Testis (tissue), 3 donors: ENCODE results near the gene MRS2. TPM values are rescaled to one million over a fixed set of nuclear protein-coding genes. Genes with fewer than 3 reads are reported as not detected.

Experiments used
- DNase-seq: peaks from one replicate; pipeline ENCODE4 v3.0.0-alpha.2; 2019
- H3K27ac ChIP-seq, 2 donors: fragments of 200-600 bp; sonication (generic); one replicate each; pipeline ENCODE4 v1.5.1; 2019
- H3K27me3 ChIP-seq: fragments of 200-600 bp; sonication (generic); one replicate; pipeline ENCODE4 v1.5.1; 2019
- H3K36me3 ChIP-seq: fragments of 200-600 bp; sonication (generic); one replicate; pipeline ENCODE4 v1.5.1; 2017; ENCODE audit warnings: low read depth; ENCODE audit errors: missing control alignments
- H3K4me1 ChIP-seq: fragments of 200-600 bp; sonication (generic); one replicate; pipeline ENCODE4 v1.5.1; 2019
- H3K4me3 ChIP-seq, 2 donors: fragments of 200-600 bp; sonication (generic); one replicate each; pipeline ENCODE4 v1.5.1; 2017 to 2019
- H3K9me3 ChIP-seq: fragments of 200-600 bp; sonication (generic); one replicate; pipeline ENCODE4 v1.5.1; 2017
- POLR2A ChIP-seq: fragments of 450-650 bp; IDR thresholded peaks from one replicate; pipeline ENCODE4 v1.6.1; 2017; ENCODE audit warnings: antibody characterized with exemption, mild to moderate bottlenecking, moderate library complexity
- WGBS, 2 donors: methylation state at CpG; one replicate each; pipeline ENCODE4 v1.1.5; 2018; 5-methylcytosine and 5-hydroxymethylcytosine counted together
- intact Hi-C: fragments of 100-400 bp; cut with DNase I; formaldehyde crosslinking; loops from one replicate; pipeline ENCODE4 v1.15.1; 2023; ENCODE audit warnings: low total_unique reads
- polyA plus RNA-seq: library from polyadenylated mRNA; stranded (reverse); fragments of 350-450 nt; fragmentation: Illumina TruSeq; extraction: RNeasy Lipid Tissue Mini Kit (QIAGEN cat#74804); gene quantifications from one replicate; pipeline ENCODE4 v1.2.3, GENCODE V29; 2014; ENCODE audit warnings: low read depth, low replicate concordance; ENCODE audit not compliant: insufficient read depth
- total RNA-seq, 2 donors: library from RNA; depleted of rRNA; stranded (reverse); fragments of >200 nt; gene quantifications; one replicate each; pipeline ENCODE4 v1.2.3, GENCODE V29; 2016
- TF ChIP-seq, protein P1 (sequence below), 3 experiments: fragments of 450-650 bp in 2 of 3; fragments of 200-600 bp in 1 of 3; sonication (generic) in 1 of 3; IDR thresholded peaks; one replicate each; pipeline ENCODE4 v1.5.1; 2016 to 2019; ENCODE audit warnings: antibody characterized with exemption in 3 of 3, mild to moderate bottlenecking in 2 of 3, moderate library complexity in 1 of 3

Gene MRS2
- total and polyA plus RNA-seq, 3 donors from 2014 or later, result 16.6 to 27.6 (median 27.2) TPM

DNA sequence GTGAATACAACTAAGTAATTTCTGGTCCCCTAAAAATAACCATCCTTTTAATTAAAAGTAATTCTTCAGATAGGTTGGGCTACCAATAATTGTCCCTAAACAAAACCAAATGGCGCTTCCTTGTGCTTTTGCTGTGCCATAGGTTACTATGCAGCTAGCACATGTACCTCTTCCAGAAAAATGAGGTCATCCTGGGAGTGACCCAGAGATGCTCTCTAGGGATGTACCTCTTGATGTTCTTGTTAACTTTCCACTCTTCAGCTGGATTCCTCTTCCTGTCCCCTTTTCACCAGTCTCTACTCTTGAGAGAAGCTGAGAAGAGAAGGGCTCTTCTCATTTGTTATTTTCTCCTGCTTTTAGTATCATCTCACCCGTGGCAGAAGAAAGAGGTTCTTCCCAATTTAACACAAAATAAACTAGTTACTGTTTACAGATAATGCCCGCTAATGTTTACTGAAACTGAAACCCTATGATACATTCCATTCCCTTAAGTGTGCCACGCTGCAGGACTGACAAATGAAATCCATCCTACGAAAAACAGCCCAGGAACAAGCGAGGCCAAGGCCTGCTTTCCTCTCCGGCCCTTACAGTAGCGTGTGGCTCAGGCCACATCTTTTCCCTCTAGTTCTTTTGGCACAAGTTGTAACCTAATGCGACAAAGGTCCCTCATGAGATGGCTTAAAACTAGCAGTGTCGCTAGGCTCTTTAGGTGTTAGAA, 24.2 kb downstream of the MRS2 start:
- intact Hi-C loops, result no loop called here
- H3K36me3 ChIP-seq, result no peaks in the 10 kb centered on the region

DNA sequence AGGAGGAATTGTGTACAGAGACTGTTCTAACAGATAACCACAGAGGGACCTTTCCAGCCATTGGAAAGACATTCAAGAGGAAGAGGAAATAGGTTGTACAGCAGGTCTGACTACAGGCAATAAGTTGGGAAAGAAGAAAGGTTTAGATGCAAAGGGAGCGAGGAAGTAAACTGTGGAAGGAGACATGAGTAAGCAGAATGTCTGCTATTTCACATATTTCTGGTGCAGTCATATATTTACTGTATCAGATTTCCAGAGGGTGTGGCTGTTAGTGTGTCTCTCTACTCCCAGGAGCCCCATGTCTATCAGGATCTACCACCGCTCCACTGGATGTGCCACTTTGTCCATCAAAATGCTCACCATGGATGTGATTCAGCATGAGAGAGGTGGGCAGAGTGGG, 25.9 kb downstream of the MRS2 start:
- Histone ChIP-seq H3K4me3 (no peak overlapping the region), H3K9me3 (no peaks in the 10 kb centered on the region), H3K4me1 (no peaks in the 10 kb centered on the region), H3K36me3 (no peaks in the 10 kb centered on the region), H3K27me3 (no peaks in the 10 kb centered on the region), H3K27ac (no peak overlapping the region)
- DNase-seq, result no peak
- intact Hi-C loops, result no loop called here
- TF ChIP-seq, protein P1, sequence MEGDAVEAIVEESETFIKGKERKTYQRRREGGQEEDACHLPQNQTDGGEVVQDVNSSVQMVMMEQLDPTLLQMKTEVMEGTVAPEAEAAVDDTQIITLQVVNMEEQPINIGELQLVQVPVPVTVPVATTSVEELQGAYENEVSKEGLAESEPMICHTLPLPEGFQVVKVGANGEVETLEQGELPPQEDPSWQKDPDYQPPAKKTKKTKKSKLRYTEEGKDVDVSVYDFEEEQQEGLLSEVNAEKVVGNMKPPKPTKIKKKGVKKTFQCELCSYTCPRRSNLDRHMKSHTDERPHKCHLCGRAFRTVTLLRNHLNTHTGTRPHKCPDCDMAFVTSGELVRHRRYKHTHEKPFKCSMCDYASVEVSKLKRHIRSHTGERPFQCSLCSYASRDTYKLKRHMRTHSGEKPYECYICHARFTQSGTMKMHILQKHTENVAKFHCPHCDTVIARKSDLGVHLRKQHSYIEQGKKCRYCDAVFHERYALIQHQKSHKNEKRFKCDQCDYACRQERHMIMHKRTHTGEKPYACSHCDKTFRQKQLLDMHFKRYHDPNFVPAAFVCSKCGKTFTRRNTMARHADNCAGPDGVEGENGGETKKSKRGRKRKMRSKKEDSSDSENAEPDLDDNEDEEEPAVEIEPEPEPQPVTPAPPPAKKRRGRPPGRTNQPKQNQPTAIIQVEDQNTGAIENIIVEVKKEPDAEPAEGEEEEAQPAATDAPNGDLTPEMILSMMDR (IDR thresholded peaks at IDR 0.05), result no peak
- TF ChIP-seq POLR2A, result no peak
- 95 to 96% methylated on average over 2 of the region's 2 CpGs for WGBS, 2 donors

More for the DNA sequence above, 24.2 kb downstream of the MRS2 start:
- H3K27me3 ChIP-seq, result no peaks in the 10 kb centered on the region
- no peaks in the 10 kb centered on the region for H3K9me3 ChIP-seq
- WGBS, 2 donors, result 90 to 91% methylated on average over 10 of the region's 10 CpGs
- no peak overlapping the region for H3K4me3 ChIP-seq
- no peak for DNase-seq
- no peaks in the 10 kb centered on the region for H3K4me1 ChIP-seq
- TF ChIP-seq, protein P1 (IDR thresholded peaks at IDR 0.05), result no peak
- no peak for TF ChIP-seq POLR2A
- no peak overlapping the region for H3K27ac ChIP-seq

DNA sequence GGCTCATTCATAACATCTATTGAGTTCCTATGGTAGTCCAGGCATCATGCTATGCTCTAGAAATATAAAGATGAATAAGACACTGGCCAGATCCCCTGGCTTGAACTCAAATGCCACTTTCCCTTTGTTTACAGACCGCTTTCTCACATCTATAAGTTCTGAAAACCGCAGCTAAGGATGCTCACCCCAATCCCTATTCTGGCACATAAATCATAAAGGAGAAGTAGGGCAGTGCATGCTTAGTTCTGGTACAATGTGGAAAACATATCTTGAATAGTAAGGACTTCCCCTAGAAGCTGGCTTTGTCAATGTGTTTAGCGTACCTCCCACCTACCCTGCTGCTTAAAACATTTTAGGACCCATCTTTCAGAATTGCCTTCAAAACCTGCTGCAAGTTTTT, 26.4 kb downstream of the MRS2 start:
- Histone ChIP-seq H3K36me3 (no peaks in the 10 kb centered on the region), H3K4me3 (no peak overlapping the region), H3K27ac (no peak overlapping the region), H3K9me3 (no peaks in the 10 kb centered on the region), H3K4me1 (no peaks in the 10 kb centered on the region), H3K27me3 (no peaks in the 10 kb centered on the region)
- intact Hi-C loops, result no loop called here
- WGBS, 2 donors, result 77 to 81% methylated on average over 3 of the region's 3 CpGs
- TF ChIP-seq, protein P1 (IDR thresholded peaks at IDR 0.05), result no peak
- TF ChIP-seq POLR2A, result no peak
- DNase-seq, result no peak

DNA sequence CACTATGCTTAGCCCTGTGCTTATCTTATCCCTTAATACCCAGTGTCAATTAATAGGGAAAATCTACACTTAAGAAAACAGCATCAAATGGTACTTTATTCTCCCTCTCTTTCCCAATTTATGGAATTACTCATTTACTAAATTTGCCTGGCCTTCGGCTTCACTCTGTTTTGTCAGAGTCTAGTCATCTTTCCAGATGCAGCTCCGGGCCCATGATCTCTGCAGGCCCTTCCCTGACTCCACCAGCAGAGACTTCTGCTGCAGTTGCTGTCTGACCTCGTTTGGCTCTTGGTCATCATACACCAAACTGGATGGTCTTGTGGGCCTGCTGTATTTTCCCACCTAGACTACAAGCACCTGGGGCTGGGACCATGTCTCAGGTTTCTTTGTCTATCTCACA, 27.4 kb downstream of the MRS2 start:
- DNase-seq, result no peak
- Histone ChIP-seq H3K9me3 (no peaks in the 10 kb centered on the region), H3K27ac (no peak overlapping the region), H3K4me1 (no peaks in the 10 kb centered on the region), H3K27me3 (no peaks in the 10 kb centered on the region), H3K36me3 (no peaks in the 10 kb centered on the region), H3K4me3 (no peak overlapping the region)
- TF ChIP-seq, protein P1 (IDR thresholded peaks at IDR 0.05), result no peak
- TF ChIP-seq POLR2A, result no peak
- intact Hi-C loops, result no loop called here
- WGBS, 2 donors, result 87 to 91% methylated on average over 3 of the region's 3 CpGs

DNA sequence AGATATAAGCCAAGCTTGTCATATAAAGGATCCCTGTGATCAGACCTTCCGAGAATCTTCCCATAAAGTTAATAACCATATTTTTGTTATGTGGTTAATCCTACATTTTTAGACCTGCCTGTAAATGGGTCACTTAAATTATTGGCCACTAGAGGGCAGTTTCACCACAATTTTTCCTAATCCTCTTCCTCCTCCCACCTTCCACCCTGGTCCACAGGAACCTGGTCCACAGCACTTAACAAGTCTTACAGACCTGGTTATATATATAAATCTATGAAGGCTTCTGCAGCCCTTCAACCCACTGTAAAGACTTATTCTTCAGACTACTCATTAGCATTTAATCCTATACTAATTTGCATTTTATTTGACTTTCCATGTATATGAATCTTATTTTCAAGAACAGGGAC, 28.3 kb downstream of the MRS2 start:
- Histone ChIP-seq H3K9me3 (no peaks in the 10 kb centered on the region), H3K4me3 (no peak overlapping the region), H3K27me3 (no peaks in the 10 kb centered on the region), H3K27ac (no peak overlapping the region), H3K36me3 (no peaks in the 10 kb centered on the region), H3K4me1 (no peaks in the 10 kb centered on the region)
- peak; percentile 29 for DNase-seq
- TF ChIP-seq POLR2A, result no peak
- TF ChIP-seq, protein P1 (IDR thresholded peaks at IDR 0.05), result peak; percentile 34 to 89 (median 45)
- WGBS, 2 donors, result 77 to 88% methylated on average over 1 of the region's 1 CpG
- intact Hi-C loops, result no loop called here
